ENCODE data around the gene FCHSD2. TPM values are rescaled to one million over a fixed set of nuclear protein-coding genes. Genes with fewer than 3 reads are reported as not detected.

Gene FCHSD2
- total and polyA plus RNA-seq, 10 donors = 30.2 to 129 (median 69.7) TPM

DNA sequence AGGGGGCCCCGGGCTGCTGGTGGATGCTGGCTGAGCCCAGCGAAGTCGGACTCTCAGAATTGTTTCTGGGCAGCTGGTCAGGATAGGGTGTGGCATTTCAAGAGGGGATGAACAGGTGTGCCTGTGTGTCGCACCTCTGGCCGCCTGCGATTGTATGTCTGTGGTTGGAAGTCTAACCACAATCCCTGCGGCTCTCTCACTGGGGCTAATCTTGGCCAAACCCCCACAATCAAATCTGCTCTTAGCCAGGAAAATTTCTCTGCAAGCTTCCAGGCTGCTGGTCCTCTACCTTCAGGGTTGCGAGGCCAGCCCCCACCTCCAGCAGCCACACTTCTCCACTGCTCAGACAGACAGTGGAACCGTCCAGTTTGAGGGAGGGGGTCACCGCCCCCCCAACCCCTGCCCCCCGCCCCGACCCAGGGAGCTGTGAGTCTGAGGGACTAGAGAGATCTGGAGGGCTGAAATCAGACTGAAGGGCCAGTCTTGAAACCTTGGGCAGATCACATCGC, 327.0 kb downstream of the FCHSD2 start:
- Histone ChIP-seq H3K4me3 (peak overlapping the region; percentile 72 to 99 (median 92)), H3K4me1 (peaks cover 27 to 85% (median 58%) of the 10 kb centered on the region in 6 donors), H3K27me3 (replicated peaks in 1 of 7) (no peaks in the 10 kb centered on the region), H3K36me3 (peaks cover 0 to 44% (median 32%) of the 10 kb centered on the region in 6 donors), H3K27ac (peak overlapping the region; percentile 98 to 99 (median 98)), H3K9me3 (no peaks in the 10 kb centered on the region)
- intact Hi-C loops (cut with DNase I; ENCODE audit: low total_unique reads) = no loop called here
- TF ChIP-seq POLR2A (IDR thresholded peaks at IDR 0.05) = no peak
- DNase-seq = no peak
- WGBS, 5 donors = 0 to 15% (median 3%) methylated on average over 3 to 13 of the region's 13 CpGs

DNA sequence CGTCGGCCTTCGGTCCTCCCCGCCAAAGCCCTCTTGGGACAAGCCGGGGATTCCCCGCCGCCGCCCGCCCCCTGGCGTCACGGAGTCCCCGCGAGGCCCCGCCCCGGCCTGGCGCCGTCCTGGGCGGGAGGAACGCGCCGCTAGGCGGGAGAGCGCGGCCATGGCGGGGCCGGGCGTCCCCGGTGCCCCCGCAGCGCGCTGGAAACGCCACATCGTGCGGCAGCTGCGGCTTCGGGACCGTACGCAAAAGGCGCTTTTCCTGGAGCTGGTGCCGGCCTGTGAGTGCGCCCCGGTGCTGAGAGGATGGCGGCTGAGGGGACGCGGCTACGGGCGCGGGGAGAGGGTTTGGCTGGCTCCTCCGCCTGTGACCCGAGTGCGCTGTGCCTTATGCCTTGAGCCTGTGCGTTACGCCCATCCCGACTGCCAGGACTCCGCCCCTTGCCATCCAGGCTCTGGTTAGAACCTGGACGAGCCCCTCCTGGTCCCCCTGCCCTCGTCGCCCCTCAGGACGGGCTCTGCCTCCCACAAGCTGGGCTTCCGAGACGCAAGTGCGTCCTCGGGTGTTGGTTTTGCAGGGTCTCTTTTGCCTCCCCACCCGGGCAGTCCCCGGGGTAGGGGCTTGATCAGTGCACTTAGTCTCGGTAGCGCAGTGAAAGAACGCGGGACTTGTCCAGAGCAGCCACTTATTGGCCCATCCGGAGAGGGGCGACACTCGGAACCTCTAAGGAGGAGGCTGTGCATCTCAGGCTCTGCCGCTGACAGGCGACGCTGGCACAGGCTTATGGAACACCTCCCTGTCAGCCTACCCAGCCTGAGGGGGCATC, 327.6 kb downstream of the FCHSD2 start, which contains the start of gene ATG16L2:
TSS of gene ATG16L2 (plus strand) at position 126 of the 824 bp plus-strand sequence. CDS start at position 161, 35 bp downstream.
- DNase-seq = peak; percentile 93
- intact Hi-C loops (cut with DNase I; ENCODE audit: low total_unique reads) = no loop called here

DNA sequence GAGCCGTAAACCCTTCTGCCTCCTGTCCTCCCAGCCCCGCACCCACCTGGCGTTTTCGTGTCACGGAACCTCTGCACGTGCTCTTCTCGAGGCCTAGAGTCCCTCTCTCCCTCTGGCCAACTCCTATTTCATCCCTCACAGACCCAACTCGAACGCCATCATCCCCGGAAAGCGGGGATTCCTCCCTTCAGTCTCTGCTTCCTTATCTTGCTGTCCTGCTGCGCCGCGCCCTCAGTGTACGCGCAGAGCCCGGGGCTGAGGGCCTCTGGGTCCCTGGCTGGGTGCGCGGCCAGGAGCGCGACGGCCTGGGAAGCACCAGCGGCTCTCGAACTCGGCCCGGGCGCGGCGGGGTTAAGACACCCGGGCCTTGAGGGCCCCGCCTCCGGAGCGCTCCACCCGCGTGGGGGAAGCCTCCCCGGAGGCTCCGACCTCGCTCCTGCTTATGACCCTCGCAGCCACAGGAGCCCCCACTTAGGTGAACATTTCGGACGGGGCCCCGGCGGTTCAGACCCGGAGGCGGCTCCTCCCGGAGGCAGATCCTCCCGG, 328.3 kb downstream of the FCHSD2 start:
- Histone ChIP-seq H3K4me1 (peaks cover 27 to 92% (median 63%) of the 10 kb centered on the region in 6 donors), H3K9me3 (no peaks in the 10 kb centered on the region), H3K27me3 (replicated peaks in 1 of 7) (no peaks in the 10 kb centered on the region), H3K4me3 (peak overlapping the region; percentile 72 to 99 (median 92)), H3K27ac (peak overlapping the region; percentile 98 to 99 (median 98)), H3K36me3 (peaks cover 0 to 44% (median 26%) of the 10 kb centered on the region in 6 donors)
- DNase-seq = peak; percentile 98
- intact Hi-C loops (cut with DNase I; ENCODE audit: low total_unique reads) = no loop called here
- WGBS, 5 donors = 0 to 1% (median 0%) methylated on average over 35 to 47 of the region's 47 CpGs
- TF ChIP-seq, protein P1, sequence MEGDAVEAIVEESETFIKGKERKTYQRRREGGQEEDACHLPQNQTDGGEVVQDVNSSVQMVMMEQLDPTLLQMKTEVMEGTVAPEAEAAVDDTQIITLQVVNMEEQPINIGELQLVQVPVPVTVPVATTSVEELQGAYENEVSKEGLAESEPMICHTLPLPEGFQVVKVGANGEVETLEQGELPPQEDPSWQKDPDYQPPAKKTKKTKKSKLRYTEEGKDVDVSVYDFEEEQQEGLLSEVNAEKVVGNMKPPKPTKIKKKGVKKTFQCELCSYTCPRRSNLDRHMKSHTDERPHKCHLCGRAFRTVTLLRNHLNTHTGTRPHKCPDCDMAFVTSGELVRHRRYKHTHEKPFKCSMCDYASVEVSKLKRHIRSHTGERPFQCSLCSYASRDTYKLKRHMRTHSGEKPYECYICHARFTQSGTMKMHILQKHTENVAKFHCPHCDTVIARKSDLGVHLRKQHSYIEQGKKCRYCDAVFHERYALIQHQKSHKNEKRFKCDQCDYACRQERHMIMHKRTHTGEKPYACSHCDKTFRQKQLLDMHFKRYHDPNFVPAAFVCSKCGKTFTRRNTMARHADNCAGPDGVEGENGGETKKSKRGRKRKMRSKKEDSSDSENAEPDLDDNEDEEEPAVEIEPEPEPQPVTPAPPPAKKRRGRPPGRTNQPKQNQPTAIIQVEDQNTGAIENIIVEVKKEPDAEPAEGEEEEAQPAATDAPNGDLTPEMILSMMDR (IDR thresholded peaks at IDR 0.05 in 8 of 11, conservative IDR thresholded peaks at IDR 0.05 in 3 of 11) = no peak
- TF ChIP-seq POLR2A (IDR thresholded peaks at IDR 0.05) (peak in 2 of 3 donors; percentile 15 to 50), POLR2AphosphoS5 (IDR thresholded peaks at IDR 0.05) (peak in 2 of 3 donors; percentile 66 to 76)

More for the DNA sequence above, 327.6 kb downstream of the FCHSD2 start, which contains the start of gene ATG16L2:
- WGBS, 5 donors = 0 to 1% (median 0%) methylated on average over 39 to 75 of the region's 75 CpGs
- Histone ChIP-seq H3K9me3 (no peaks in the 10 kb centered on the region), H3K4me3 (peak within 1 kb of the TSS; percentile 72 to 99 (median 92)), H3K27me3 (replicated peaks in 1 of 7) (no peaks in the 10 kb centered on the region), H3K27ac (peak within 1 kb of the TSS; percentile 98 to 99 (median 98)), H3K36me3 (peaks cover 0 to 44% (median 28%) of the 10 kb centered on the region in 6 donors), H3K4me1 (peaks cover 27 to 88% (median 58%) of the 10 kb centered on the region in 6 donors)
- TF ChIP-seq POLR2AphosphoS5 (IDR thresholded peaks at IDR 0.05) (peak; percentile 78 to 88 (median 87)), POLR2A (IDR thresholded peaks at IDR 0.05) (peak in 2 of 3 donors; percentile 40 to 83)
- TF ChIP-seq, protein P1 (IDR thresholded peaks at IDR 0.05 in 8 of 11, conservative IDR thresholded peaks at IDR 0.05 in 3 of 11) = peak; percentile 11 to 80 (median 54)

DNA sequence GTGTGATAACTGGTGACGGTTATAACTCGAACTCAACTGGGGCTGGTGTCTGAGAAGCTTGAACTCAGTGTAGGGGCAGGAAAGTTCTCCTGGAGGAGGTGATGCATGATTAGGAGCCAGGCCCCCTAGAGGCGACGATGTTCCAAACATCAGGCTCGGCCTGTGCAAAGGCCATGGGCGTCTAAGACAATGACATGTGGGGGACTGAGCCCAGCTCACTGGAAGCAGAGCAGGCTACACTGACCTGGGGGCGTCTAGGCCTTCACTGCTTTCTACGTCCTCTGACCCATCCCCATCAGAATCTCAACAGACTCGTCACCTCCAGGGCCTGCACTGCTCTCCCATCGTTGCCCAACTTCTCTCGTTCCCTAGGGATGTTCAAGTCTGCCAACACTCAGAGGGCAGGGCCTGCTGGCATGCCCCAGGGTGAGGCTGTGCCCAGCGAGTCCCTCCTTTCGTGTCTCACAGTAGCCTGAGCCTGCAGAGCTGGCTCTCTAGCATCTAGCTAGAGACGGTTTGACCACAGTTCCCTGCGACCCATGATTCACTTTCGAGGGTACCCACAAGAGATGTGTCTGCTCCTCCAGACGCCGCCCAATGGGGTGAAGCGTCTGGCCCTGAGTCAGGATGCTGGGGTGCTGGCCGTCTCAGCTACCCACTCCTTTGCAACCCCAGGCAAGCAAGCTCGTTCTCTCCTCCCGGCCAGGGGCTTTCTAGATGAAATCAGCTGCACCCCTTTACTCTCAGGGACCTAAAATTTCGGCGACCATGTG, 329.0 kb downstream of the FCHSD2 start:
- peak; percentile 85 for DNase-seq
- peak overlapping the region; percentile 72 to 99 (median 92) for H3K4me3 ChIP-seq
- H3K9me3 ChIP-seq = no peaks in the 10 kb centered on the region
- TF ChIP-seq POLR2A (IDR thresholded peaks at IDR 0.05) = no peak
- TF ChIP-seq, protein P1 (IDR thresholded peaks at IDR 0.05 in 8 of 11, conservative IDR thresholded peaks at IDR 0.05 in 3 of 11) = peak; percentile 43 to 82 (median 71)
- no peaks in the 10 kb centered on the region for H3K27me3 ChIP-seq (replicated peaks in 1 of 7)
- 4 to 7% (median 5%) methylated on average over 20 to 24 of the region's 24 CpGs for WGBS, 5 donors
- peak overlapping the region; percentile 98 to 99 (median 98) for H3K27ac ChIP-seq
- H3K36me3 ChIP-seq = peaks cover 0 to 44% (median 19%) of the 10 kb centered on the region in 6 donors
- peaks cover 29 to 93% (median 68%) of the 10 kb centered on the region in 6 donors for H3K4me1 ChIP-seq
- intact Hi-C loops (cut with DNase I; ENCODE audit: low total_unique reads) = no loop called here
